ENCODE results near the gene SH2D3C.

- TF ChIP-seq, protein P1, sequence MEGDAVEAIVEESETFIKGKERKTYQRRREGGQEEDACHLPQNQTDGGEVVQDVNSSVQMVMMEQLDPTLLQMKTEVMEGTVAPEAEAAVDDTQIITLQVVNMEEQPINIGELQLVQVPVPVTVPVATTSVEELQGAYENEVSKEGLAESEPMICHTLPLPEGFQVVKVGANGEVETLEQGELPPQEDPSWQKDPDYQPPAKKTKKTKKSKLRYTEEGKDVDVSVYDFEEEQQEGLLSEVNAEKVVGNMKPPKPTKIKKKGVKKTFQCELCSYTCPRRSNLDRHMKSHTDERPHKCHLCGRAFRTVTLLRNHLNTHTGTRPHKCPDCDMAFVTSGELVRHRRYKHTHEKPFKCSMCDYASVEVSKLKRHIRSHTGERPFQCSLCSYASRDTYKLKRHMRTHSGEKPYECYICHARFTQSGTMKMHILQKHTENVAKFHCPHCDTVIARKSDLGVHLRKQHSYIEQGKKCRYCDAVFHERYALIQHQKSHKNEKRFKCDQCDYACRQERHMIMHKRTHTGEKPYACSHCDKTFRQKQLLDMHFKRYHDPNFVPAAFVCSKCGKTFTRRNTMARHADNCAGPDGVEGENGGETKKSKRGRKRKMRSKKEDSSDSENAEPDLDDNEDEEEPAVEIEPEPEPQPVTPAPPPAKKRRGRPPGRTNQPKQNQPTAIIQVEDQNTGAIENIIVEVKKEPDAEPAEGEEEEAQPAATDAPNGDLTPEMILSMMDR (conservative IDR thresholded peaks at IDR 0.05; ENCODE audit: low read depth, low read length), result no peak
- TF ChIP-seq POLR2A (IDR thresholded peaks at IDR 0.05; ENCODE audit: low read depth, low read length) (no peak), SMC3 (IDR thresholded peaks at IDR 0.05; ENCODE audit: low read depth, low read length) (no peak), RAD21 (IDR thresholded peaks at IDR 0.05; ENCODE audit: low read length) (no peak), BHLHE40 (IDR thresholded peaks at IDR 0.05; ENCODE audit: low read depth, low read length) (no peak), NFE2L2 (IDR thresholded peaks at IDR 0.05; ENCODE audit: low read depth, low read length) (no peak), RCOR1 (IDR thresholded peaks at IDR 0.05; ENCODE audit: insufficient replicate concordance, low read length) (no peak), CEBPB (IDR thresholded peaks at IDR 0.05; ENCODE audit: low read depth, low read length) (no peak), RFX5 (IDR thresholded peaks at IDR 0.05; ENCODE audit: low read depth, low read length) (no peak)
Observed at GRCh38 chr9:127817881-127818434, 39.5 kb upstream of the SH2D3C start.

Measured in IMR-90 (cell line).